Activated CD4-positive, alpha-beta T cell treated with anti-CD3 and anti-CD28 coated beads for 36 hours (primary cell): ENCODE data around the gene KHNYN. TPM values are rescaled to one million over a fixed set of nuclear protein-coding genes. Genes with fewer than 3 reads are reported as not detected.
A peak's percentile ranks its signal among the peaks of the same experiment; 100 is the strongest.
"Not testable (repeated sequence)": the region's sequence is repeated elsewhere in the genome, so short reads cannot be mapped to it uniquely, and the experiment has no call there.

Source experiments
- ATAC-seq: fragments of 200-7000 bp; cut with Tn5 transposase; one replicate; pipeline ENCODE4 v1.10.0; 2021; ENCODE audit warnings: mild to moderate bottlenecking, moderate library complexity
- CTCF ChIA-PET: fragments of 350-600 bp; sonication (Branson Sonifier 250); formaldehyde crosslinking; loops from one replicate; lab custom pipeline; 2021; ENCODE audit warnings: antibody characterized with exemption; lab: Charles Lee
- POLR2A ChIA-PET: fragments of 350-600 bp; sonication (Branson Sonifier 250); formaldehyde crosslinking; loops from one replicate; lab custom pipeline; 2021; ENCODE audit warnings: antibody characterized with exemption, inconsistent platforms; lab: Charles Lee
- DNase-seq: peaks from one replicate; pipeline ENCODE4 v3.0.0-alpha.2; 2020
- H3K27ac Mint-ChIP-seq: one replicate; pipeline ENCODE4 v1.8.0; 2021; ENCODE audit warnings: mixed read lengths
- H3K27me3 Mint-ChIP-seq: one replicate; pipeline ENCODE4 v1.8.0; 2021; ENCODE audit warnings: mixed read lengths
- H3K36me3 Mint-ChIP-seq: one replicate; pipeline ENCODE4 v1.8.0; 2021; ENCODE audit warnings: low read depth, mixed read lengths
- H3K4me1 Mint-ChIP-seq: one replicate; pipeline ENCODE4 v1.8.0; 2021; ENCODE audit warnings: mixed read lengths
- H3K4me3 Mint-ChIP-seq: one replicate; pipeline ENCODE4 v1.8.0; 2021; ENCODE audit warnings: mild to moderate bottlenecking, moderate library complexity, mixed read lengths
- H3K9me3 Mint-ChIP-seq: one replicate; pipeline ENCODE4 v1.8.0; 2021; ENCODE audit warnings: low read depth, mixed read lengths
- intact Hi-C, 2 experiments: fragments of 100-400 bp; cut with DNase I in 1 of 2; cut with micrococcal nuclease in 1 of 2; formaldehyde crosslinking; loops; one replicate each; pipeline versions ENCODE4 v1.14.2 to v1.15.1; 2022 to 2024; cut with DNase I, micrococcal nuclease
- total RNA-seq, 2 experiments: library from RNA; stranded (reverse); gene quantifications; one replicate each; pipeline ENCODE4 v1.2.3, GENCODE V29; 2021

KHNYN gene
- total RNA-seq, 2 experiments from 2014 or later = 50.6 to 58.1 TPM

- H3K27me3 Mint-ChIP-seq, H3K36me3 Mint-ChIP-seq, ATAC-seq, H3K4me3 Mint-ChIP-seq, H3K9me3 Mint-ChIP-seq, H3K27ac Mint-ChIP-seq, DNase-seq, POLR2A ChIA-PET: not testable (repeated sequence)
- CTCF ChIA-PET = interaction anchor here (0.6 to 2.2 kb wide), 6 partner anchors 52 to 363 kb away, joined by 3 to 6 read pairs (median 4); partner anchors contain the start of gene RIPK3
- peaks cover 17% of the 10 kb centered on the region for H3K4me1 Mint-ChIP-seq
- intact Hi-C loops = loop anchor here (5.0 kb wide), 1 partner anchor 124 kb away; the partner anchor contains the start of gene GZMH (in 2 of the 2)
These were observed 53.0 kb downstream of the KHNYN start for GRCh38 chr14:24482699-24483303.

- H3K36me3 Mint-ChIP-seq = no peaks in the 10 kb centered on the region
- no peaks in the 10 kb centered on the region for H3K9me3 Mint-ChIP-seq
- peaks cover 17% of the 10 kb centered on the region for H3K4me1 Mint-ChIP-seq
- no peaks in the 10 kb centered on the region for H3K27me3 Mint-ChIP-seq
- no peak overlapping the region for H3K27ac Mint-ChIP-seq
- ChIA-PET CTCF (interaction anchor here (0.9 to 2.2 kb wide), 6 partner anchors 9 to 150 kb away, joined by 3 to 6 read pairs (median 4); partner anchors contain the start of gene RIPK3), POLR2A (no interaction called here)
- ATAC-seq = peak; percentile 53
- H3K4me3 Mint-ChIP-seq = no peak overlapping the region
- no peak for DNase-seq
- intact Hi-C loops = loop anchor here (5.0 kb wide), 1 partner anchor 124 kb away; the partner anchor contains the start of gene GZMH (in 2 of the 2)
These were observed 54.0 kb downstream of the KHNYN start for GRCh38 chr14:24483604-24484252.

Other genes with a start within 250 kb of the KHNYN start
- 10 to 100 TPM; 73.4 to 73.7 TPM for gene IPO4, start 241.1 kb upstream of the KHNYN start, total RNA-seq
- gene TM9SF1, start 234.5 kb upstream of the KHNYN start, total RNA-seq = 10 to 100 TPM; 17.0 to 24.4 TPM
- gene TSSK4, start 224.3 kb upstream of the KHNYN start, total RNA-seq = under 1 TPM; 0.14 to 0.30 TPM
- gene CHMP4A, start 216.5 kb upstream of the KHNYN start, total RNA-seq = 10 to 100 TPM; 48.8 to 73.0 TPM
- gene MDP1, start 213.9 kb upstream of the KHNYN start, total RNA-seq = 10 to 100 TPM in 1 of 2 experiments, 1 to 10 TPM in 1; 4.5 to 11.7 TPM
- 100 to 1,000 TPM; 187 to 217 TPM for gene NEDD8, start 197.6 kb upstream of the KHNYN start, total RNA-seq
- gene GMPR2, start 197.0 kb upstream of the KHNYN start, total RNA-seq = 10 to 100 TPM; 56.7 to 59.6 TPM
- 100 to 1,000 TPM in 1 of 2 experiments, 10 to 100 TPM in 1; 87.4 to 108 TPM for gene TINF2, start 187.3 kb upstream of the KHNYN start, total RNA-seq
- 1 to 10 TPM; 4.8 to 7.4 TPM for gene TGM1, start 166.8 kb upstream of the KHNYN start, total RNA-seq
- 10 to 100 TPM; 52.1 to 56.0 TPM for gene RABGGTA, start 158.4 kb upstream of the KHNYN start, total RNA-seq
- 10 to 100 TPM; 11.7 to 14.6 TPM for gene DHRS1, start 130.2 kb upstream of the KHNYN start, total RNA-seq
- gene NOP9, start 130.1 kb upstream of the KHNYN start, total RNA-seq = 10 to 100 TPM; 24.4 to 32.5 TPM
- 10 to 100 TPM; 11.1 to 14.0 TPM for gene CIDEB, start 122.0 kb upstream of the KHNYN start, total RNA-seq
- gene LTB4R2, start 119.8 kb upstream of the KHNYN start, total RNA-seq = 1 to 10 TPM; 7.5 to 9.5 TPM
- gene LTB4R, start 118.5 kb upstream of the KHNYN start, total RNA-seq = 10 to 100 TPM; 10.1 to 14.2 TPM
- gene ADCY4, start 94.9 kb upstream of the KHNYN start, total RNA-seq = 1 to 10 TPM; 1.4 to 1.8 TPM
- 1 to 10 TPM; 8.9 to 9.4 TPM for gene RIPK3, start 90.0 kb upstream of the KHNYN start, total RNA-seq
- gene NFATC4, start 61.8 kb upstream of the KHNYN start, total RNA-seq = under 1 TPM; 0.11 to 0.30 TPM
- under 1 TPM; 0.07 to 0.16 TPM for gene NYNRIN, start 31.0 kb upstream of the KHNYN start, total RNA-seq
- gene CBLN3, start 286 bp upstream of the KHNYN start, total RNA-seq = 10 to 100 TPM; 11.6 to 12.2 TPM
- 10 to 100 TPM; 40.9 to 47.8 TPM for gene SDR39U1, start 12.8 kb downstream of the KHNYN start, total RNA-seq
- gene CMA1, start 78.3 kb downstream of the KHNYN start, total RNA-seq = under 1 TPM in 1 of 2 experiments, not detected in 1; 0.39 TPM
- under 1 TPM in 1 of 2 experiments, not detected in 1; 0.35 TPM for gene CTSG, start 146.3 kb downstream of the KHNYN start, total RNA-seq
- gene GZMH, start 179.7 kb downstream of the KHNYN start, total RNA-seq = 10 to 100 TPM; 36.1 to 45.0 TPM
- 1,000 to 10,000 TPM; 2,147 to 3,062 TPM for gene GZMB, start 204.2 kb downstream of the KHNYN start, total RNA-seq